Kidney epithelial cell (primary cell): ENCODE data around the gene KRT75. TPM values are rescaled to one million over a fixed set of nuclear protein-coding genes. Genes with fewer than 3 reads are reported as not detected.
"Not testable (repeated sequence)": the region's sequence is repeated elsewhere in the genome, so short reads cannot be mapped to it uniquely, and the experiment has no call there.

Source experiments
- DNase-seq: peaks from one replicate; pipeline ENCODE4 v3.0.0-alpha.2; 2010; ENCODE audit warnings: low read depth
- H3K27me3 ChIP-seq: 2 replicates; pipeline ENCODE4 v1.6.0; 2011; ENCODE audit warnings: low read length; ENCODE audit not compliant: control insufficient read depth, insufficient read depth
- H3K36me3 ChIP-seq: 2 replicates; pipeline ENCODE4 v1.5.1; 2011; ENCODE audit warnings: low read length; ENCODE audit not compliant: control insufficient read depth, insufficient read depth
- H3K4me3 ChIP-seq: 2 replicates; pipeline ENCODE4 v1.5.1; 2011; ENCODE audit warnings: low read depth, mild to moderate bottlenecking, control low read depth, low read length
- CTCF ChIP-seq: IDR thresholded peaks from 2 replicates; pipeline ENCODE4 v1.5.1; 2011; ENCODE audit warnings: mild to moderate bottlenecking, moderate library complexity, low read length, control low read depth, inconsistent platforms; ENCODE audit not compliant: insufficient read depth, poor library complexity, severe bottlenecking
- total RNA-seq: library from RNA; depleted of rRNA; stranded (reverse); fragments of >200 nt; gene quantifications from 2 replicates; pipeline ENCODE4 v1.2.3, GENCODE V29; 2015

KRT75 gene
- total RNA-seq, 1 donor from 2014 or later = not detected

- H3K36me3 ChIP-seq = no peaks in the 10 kb centered on the region
- no peak for DNase-seq
- no peak overlapping the region for H3K4me3 ChIP-seq
- TF ChIP-seq CTCF = no peak
- H3K27me3 ChIP-seq = no peaks in the 10 kb centered on the region
Measured at GRCh38 chr12:52448228-52448627, 14.1 kb upstream of the KRT75 start.

GRCh38 chr12:52447196-52447595 lies 13.0 kb upstream of the KRT75 start:
- H3K4me3 ChIP-seq, H3K27me3 ChIP-seq, H3K36me3 ChIP-seq, DNase-seq: not testable (repeated sequence)

GRCh38 chr12:52446367-52447045 lies 12.3 kb upstream of the KRT75 start:
- no peaks in the 10 kb centered on the region for H3K27me3 ChIP-seq
- H3K4me3 ChIP-seq = no peak overlapping the region
- DNase-seq = no peak
- no peaks in the 10 kb centered on the region for H3K36me3 ChIP-seq
- no peak for TF ChIP-seq CTCF

- no peak for DNase-seq
- Histone ChIP-seq H3K36me3 (no peaks in the 10 kb centered on the region), H3K27me3 (no peaks in the 10 kb centered on the region), H3K4me3 (no peak overlapping the region)
- no peak for TF ChIP-seq CTCF
Measured at GRCh38 chr12:52445876-52446275, 11.7 kb upstream of the KRT75 start.

GRCh38 chr12:52444647-52445595 lies 10.8 kb upstream of the KRT75 start:
- no peaks in the 10 kb centered on the region for H3K27me3 ChIP-seq
- H3K36me3 ChIP-seq = no peaks in the 10 kb centered on the region
- DNase-seq = no peak
- H3K4me3 ChIP-seq = no peak overlapping the region
- no peak for TF ChIP-seq CTCF

- Histone ChIP-seq H3K27me3 (no peaks in the 10 kb centered on the region), H3K4me3 (no peak overlapping the region), H3K36me3 (no peaks in the 10 kb centered on the region)
- no peak for DNase-seq
- TF ChIP-seq CTCF = no peak
Measured at GRCh38 chr12:52443966-52444365, 9.8 kb upstream of the KRT75 start.
